ENCODE data around the gene TMEM59.
"Not testable (repeated sequence)": the region's sequence is repeated elsewhere in the genome, so short reads cannot be mapped to it uniquely, and the experiment has no call there.

DNA sequence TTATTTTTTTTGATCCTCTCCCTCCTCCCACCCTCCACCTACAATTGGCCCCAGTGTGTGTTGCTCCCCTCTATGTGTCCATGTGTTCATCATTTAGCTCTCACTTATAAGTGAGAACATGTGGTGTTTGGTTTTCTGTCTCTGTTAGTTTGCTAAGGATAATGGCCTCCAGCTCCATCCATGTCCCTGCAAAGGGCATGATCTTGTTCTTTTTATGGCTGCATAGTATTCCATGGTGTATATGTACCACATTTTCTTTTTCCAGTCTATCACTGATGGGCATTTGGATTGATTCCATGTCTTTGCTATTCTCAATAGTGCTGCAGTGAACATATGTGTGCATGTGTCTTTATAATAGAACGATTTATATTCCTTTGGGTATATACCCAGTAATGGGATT lies 28.2 kb downstream of the TMEM59 start:
- TF ChIP-seq, protein P1, sequence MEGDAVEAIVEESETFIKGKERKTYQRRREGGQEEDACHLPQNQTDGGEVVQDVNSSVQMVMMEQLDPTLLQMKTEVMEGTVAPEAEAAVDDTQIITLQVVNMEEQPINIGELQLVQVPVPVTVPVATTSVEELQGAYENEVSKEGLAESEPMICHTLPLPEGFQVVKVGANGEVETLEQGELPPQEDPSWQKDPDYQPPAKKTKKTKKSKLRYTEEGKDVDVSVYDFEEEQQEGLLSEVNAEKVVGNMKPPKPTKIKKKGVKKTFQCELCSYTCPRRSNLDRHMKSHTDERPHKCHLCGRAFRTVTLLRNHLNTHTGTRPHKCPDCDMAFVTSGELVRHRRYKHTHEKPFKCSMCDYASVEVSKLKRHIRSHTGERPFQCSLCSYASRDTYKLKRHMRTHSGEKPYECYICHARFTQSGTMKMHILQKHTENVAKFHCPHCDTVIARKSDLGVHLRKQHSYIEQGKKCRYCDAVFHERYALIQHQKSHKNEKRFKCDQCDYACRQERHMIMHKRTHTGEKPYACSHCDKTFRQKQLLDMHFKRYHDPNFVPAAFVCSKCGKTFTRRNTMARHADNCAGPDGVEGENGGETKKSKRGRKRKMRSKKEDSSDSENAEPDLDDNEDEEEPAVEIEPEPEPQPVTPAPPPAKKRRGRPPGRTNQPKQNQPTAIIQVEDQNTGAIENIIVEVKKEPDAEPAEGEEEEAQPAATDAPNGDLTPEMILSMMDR (IDR thresholded peaks at IDR 0.05), result not testable (repeated sequence)
- not testable (repeated sequence) for TF ChIP-seq ZFX (IDR thresholded peaks at IDR 0.05; ENCODE audit: borderline replicate concordance)
